HL-60 (cell line): ENCODE results near the gene SCN3A.

Source experiments
- GABPA ChIP-seq: IDR thresholded peaks from 2 replicates; pipeline ENCODE4 v1.6.1; 2012; ENCODE audit warnings: low read depth
- POLR2AphosphoS5 ChIP-seq: IDR thresholded peaks from 2 replicates; pipeline ENCODE4 v1.6.1; 2012; ENCODE audit warnings: low read depth
- SPI1 ChIP-seq: IDR thresholded peaks from 2 replicates; pipeline ENCODE4 v1.6.1; 2012; ENCODE audit warnings: low read depth, mild to moderate bottlenecking, borderline replicate concordance

- TF ChIP-seq POLR2AphosphoS5 = no peak
- no peak for TF ChIP-seq SPI1
- TF ChIP-seq GABPA = no peak
These were observed 10.2 kb upstream of the SCN3A start for GRCh38 chr2:165214093-165214492.
